A549 (cell line): ENCODE measurements around the gene NADK2. TPM values are rescaled to one million over a fixed set of nuclear protein-coding genes. Genes with fewer than 3 reads are reported as not detected.

Source experiments
- ATAC-seq, 2 experiments: fragments of 200-7000 bp in 1 of 2; fragments of >200 bp in 1 of 2; cut with Nextera tagmentation in 1 of 2; cut with Tn5 transposase in 1 of 2; 3 replicates each; pipeline versions ENCODE4 v1.8.0 to v1.9.1; 2018 to 2020; ENCODE audit warnings: mild to moderate bottlenecking in 1 of 2, moderate library complexity in 1 of 2
- CTCF ChIA-PET: fragments of 300-600 bp; sonication (Branson Sonifier 250); formaldehyde crosslinking; extraction: SDS; loops from one replicate; lab custom pipeline; 2021; ENCODE audit warnings: antibody characterized with exemption, inconsistent platforms; lab: Yijun Ruan, JAX
- POLR2A ChIA-PET: fragments of 350-600 bp; formaldehyde crosslinking; extraction: SDS; loops from one replicate; lab custom pipeline; 2021; ENCODE audit warnings: antibody characterized with exemption, inconsistent platforms; lab: Yijun Ruan, JAX
- DNase-seq, 2 experiments: peaks; one replicate each; pipeline versions ENCODE4 v3.0.0 to v3.0.0-alpha.2; 2011 to 2016; ENCODE audit warnings: low read depth in 1 of 2, low spot score in 1 of 2
- FAIRE-seq: peaks from 2 replicates; lab custom pipeline; 2011; peaks lifted over from hg19 to GRCh38; lab: Jason Lieb, UNC
- H3K27ac ChIP-seq, 2 experiments: fragments of >200 bp; sonication (Bioruptor Twin); formaldehyde crosslinking; 3 replicates each; pipeline ENCODE4 v1.5.1; 2016 to 2017
- H3K4me1 ChIP-seq: fragments of >200 bp; sonication (Bioruptor Twin); formaldehyde crosslinking; 3 replicates; pipeline ENCODE4 v1.6.1; 2016
- H3K4me2 ChIP-seq: fragments of >200 bp; sonication (Bioruptor Twin); formaldehyde crosslinking; 3 replicates; pipeline ENCODE4 v1.6.1; 2016
- H3K4me3 ChIP-seq: fragments of >200 bp; sonication (Bioruptor Twin); formaldehyde crosslinking; 3 replicates; pipeline ENCODE4 v1.5.1; 2016
- H3K9me3 ChIP-seq: fragments of >200 bp; sonication (Bioruptor Twin); formaldehyde crosslinking; 3 replicates; pipeline ENCODE4 v1.6.1; 2016
- CBX8 ChIP-seq: fragments of 200-600 bp; sonication (generic); IDR thresholded peaks from 2 replicates; pipeline ENCODE4 v1.6.1; 2016
- CHD2 ChIP-seq: fragments of 150-350 bp; IDR thresholded peaks from 2 replicates; pipeline ENCODE4 v1.6.1; 2014; ENCODE audit warnings: low read length; ENCODE audit not compliant: partially characterized antibody
- CHD4 ChIP-seq: fragments of 200-600 bp; sonication (generic); IDR thresholded peaks from 2 replicates; pipeline ENCODE4 v1.6.1; 2016; ENCODE audit warnings: antibody characterized with exemption, mild to moderate bottlenecking, borderline replicate concordance
- E2F6 ChIP-seq: IDR thresholded peaks from 2 replicates; pipeline ENCODE4 v1.6.1; 2012; ENCODE audit warnings: low read depth, borderline replicate concordance
- EHF ChIP-seq: fragments of 250-450 bp; sonication (Bioruptor Pico); IDR thresholded peaks from 2 replicates; pipeline ENCODE4 v1.5.0; 2020; ENCODE audit warnings: mild to moderate bottlenecking
- FOXS1 ChIP-seq: fragments of 250-450 bp; sonication (Bioruptor Pico); IDR thresholded peaks from 2 replicates; pipeline ENCODE4 v1.5.0; 2020; ENCODE audit warnings: mild to moderate bottlenecking, moderate library complexity
- HDAC2 ChIP-seq: fragments of 200-600 bp; sonication (generic); IDR thresholded peaks from 2 replicates; pipeline ENCODE4 v1.6.1; 2016
- HOXB13 ChIP-seq: fragments of 250-450 bp; sonication (Bioruptor Pico); IDR thresholded peaks from 2 replicates; pipeline ENCODE4 v1.5.0; 2020; ENCODE audit warnings: low read depth, mild to moderate bottlenecking, moderate library complexity
- KDM5A ChIP-seq: fragments of 200-600 bp; sonication (generic); IDR thresholded peaks from 2 replicates; pipeline ENCODE4 v1.6.1; 2016; ENCODE audit warnings: antibody characterized with exemption, mild to moderate bottlenecking
- MYC ChIP-seq: IDR thresholded peaks from 2 replicates; pipeline ENCODE4 v1.6.1; 2012; ENCODE audit warnings: mild to moderate bottlenecking, inconsistent platforms, low read length, improper control_type of control experiment, borderline replicate concordance
- NR3C1 ChIP-seq: fragments of >200 bp; sonication (Bioruptor Twin); formaldehyde crosslinking; IDR thresholded peaks from 3 replicates; pipeline ENCODE4 v1.6.1; 2017
- PHF8 ChIP-seq: fragments of 200-600 bp; sonication (generic); IDR thresholded peaks from 2 replicates; pipeline ENCODE4 v1.6.1; 2016; ENCODE audit warnings: low read depth, mild to moderate bottlenecking, antibody characterized with exemption, moderate library complexity, borderline replicate concordance
- RCOR1 ChIP-seq: fragments of 150-350 bp; IDR thresholded peaks from 2 replicates; pipeline ENCODE4 v1.6.1; 2014; ENCODE audit warnings: antibody characterized with exemption, low read length, low read depth
- REST ChIP-seq: fragments of 200-600 bp; sonication (generic); IDR thresholded peaks from 2 replicates; pipeline ENCODE4 v1.6.1; 2016; ENCODE audit warnings: antibody characterized with exemption, mild to moderate bottlenecking, moderate library complexity
- RFX5 ChIP-seq: fragments of 450-650 bp; IDR thresholded peaks from 2 replicates; pipeline ENCODE4 v1.7.1; 2014; ENCODE audit warnings: antibody characterized with exemption, mild to moderate bottlenecking, moderate library complexity
- TFCP2L1 ChIP-seq: fragments of 250-450 bp; sonication (Bioruptor Pico); IDR thresholded peaks from 2 replicates; pipeline ENCODE4 v1.5.0; 2021; ENCODE audit warnings: mild to moderate bottlenecking
- ZC3H11A ChIP-seq: fragments of 450-650 bp; IDR thresholded peaks from 2 replicates; pipeline ENCODE4 v1.6.1; 2014; ENCODE audit warnings: antibody characterized with exemption, mild to moderate bottlenecking
- WGBS: methylation state at CpG from one replicate; pipeline ENCODE4 v1.1.6; 2017; ENCODE audit errors: missing lambda C conversion rate; 5-methylcytosine and 5-hydroxymethylcytosine counted together
- polyA plus RNA-seq, 4 experiments: library from polyadenylated mRNA; depleted of rRNA in 3 of 4; stranded (reverse); fragments of >200 nt; fragmentation: RNase III in 1 of 4; extraction: RNeasy Plus Mini Kit Qiagen cat#74134 plus additional on column Dnase treatment in 1 of 4; gene quantifications; 2 replicates in 3 of 4; 3 replicates in 1 of 4; pipeline ENCODE4 v1.2.3, GENCODE V29; 2011 to 2017
- TF ChIP-seq, protein P1 (sequence below): IDR thresholded peaks from 2 replicates; pipeline ENCODE4 v1.6.1; 2012
- TF ChIP-seq, protein P2 (sequence below): fragments of 250-450 bp; sonication (Bioruptor Pico); IDR thresholded peaks from 2 replicates; pipeline ENCODE4 v1.5.0; 2020; ENCODE audit warnings: low read depth, mild to moderate bottlenecking, moderate library complexity

The NADK2 gene
- polyA plus RNA-seq, 2 of the 4 experiments (the other 2 are of a cell fraction): 12.6 to 21.9 TPM

GRCh38 chr5:36261186-36261585, 19.5 kb upstream of the NADK2 start:
- H3K4me2 ChIP-seq: no peak overlapping the region
- no peak for ATAC-seq
- WGBS: 57% methylated on average over 6 of the region's 6 CpGs
- no peaks in the 10 kb centered on the region for H3K4me1 ChIP-seq
- H3K9me3 ChIP-seq: no peaks in the 10 kb centered on the region
- ChIA-PET POLR2A (no interaction called here), CTCF (interaction anchor here (1.5 kb wide), 1 partner anchor 45 kb away, joined by 4 read pairs; no protein-coding TSS in a partner anchor)
- no peak overlapping the region for H3K4me3 ChIP-seq
- no peak overlapping the region for H3K27ac ChIP-seq
- FAIRE-seq: no peak
- TF ChIP-seq NR3C1 (no peak), PHF8 (no peak), CBX8 (0 out of 2 replicates have a peak, but pooled peaks have one; percentile 51)
- DNase-seq: no peak

DNA sequence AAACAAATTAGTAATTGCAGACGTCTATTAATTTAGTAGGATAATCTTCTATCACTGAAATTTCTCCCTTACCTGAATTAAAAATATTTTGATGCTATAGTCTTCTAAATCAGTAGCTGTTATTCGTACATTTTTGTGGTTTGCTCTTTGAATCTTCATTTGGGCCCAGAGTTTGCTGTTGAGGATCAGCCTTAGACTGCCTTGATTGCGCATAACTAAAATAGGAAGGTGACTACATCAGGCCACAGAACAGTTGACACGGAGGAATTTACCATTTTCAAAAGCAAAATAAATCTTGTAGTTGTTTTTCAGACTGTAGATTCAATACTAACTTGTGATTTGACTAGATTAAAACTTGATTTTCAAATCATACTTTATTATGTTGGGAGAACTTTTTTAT, 11.8 kb upstream of the NADK2 start:
- DNase-seq: no peak
- no peak overlapping the region for H3K4me3 ChIP-seq
- no peak for ATAC-seq
- TF ChIP-seq MYC (no peak), KDM5A (no peak), FOXS1 (CRISPR knock-in tag) (no peak), CHD4 (no peak), CHD2 (no peak)
- TF ChIP-seq, all 56 proteins: peak for 0
- CTCF ChIA-PET: no interaction called here
- Histone ChIP-seq H3K4me1 (no peaks in the 10 kb centered on the region), H3K9me3 (no peaks in the 10 kb centered on the region), H3K4me2 (no peak overlapping the region), H3K27ac (no peak overlapping the region)
- FAIRE-seq: no peak
- WGBS: 47% methylated on average over 4 of the region's 4 CpGs
- POLR2A ChIA-PET: no interaction called here

- FAIRE-seq (no peak), DNase-seq (no peak), ATAC-seq (no peak)
- Histone ChIP-seq H3K4me3 (no peak overlapping the region), H3K9me3 (no peaks in the 10 kb centered on the region), H3K4me1 (no peaks in the 10 kb centered on the region), H3K27ac (no peak overlapping the region), H3K4me2 (no peak overlapping the region)
- ChIA-PET CTCF (interaction anchor here (0.6 to 2.6 kb wide), 5 partner anchors 9 to 162 kb away, joined by 3 to 11 read pairs (median 3); no protein-coding TSS in a partner anchor), POLR2A (no interaction called here)
- 37% methylated on average over 3 of the region's 3 CpGs for WGBS
- TF ChIP-seq TFCP2L1 (CRISPR knock-in tag): no peak
- no peak for TF ChIP-seq RCOR1
- TF ChIP-seq E2F6: no peak
Measured at GRCh38 chr5:36252722-36253365, 11.1 kb upstream of the NADK2 start.

- Histone ChIP-seq H3K4me2 (no peak overlapping the region), H3K4me1 (no peaks in the 10 kb centered on the region)
- 59% methylated on average over 3 of the region's 3 CpGs for WGBS
- DNase-seq (no peak), FAIRE-seq (no peak)
- CTCF ChIA-PET: interaction anchor here (1.2 to 2.6 kb wide), 5 partner anchors 9 to 442 kb away, joined by 3 to 11 read pairs (median 4); partner anchors contain the start of gene NADK2
- no peak for TF ChIP-seq HOXB13 (CRISPR knock-in tag)
- no peak for TF ChIP-seq ZC3H11A
- TF ChIP-seq, protein P1, sequence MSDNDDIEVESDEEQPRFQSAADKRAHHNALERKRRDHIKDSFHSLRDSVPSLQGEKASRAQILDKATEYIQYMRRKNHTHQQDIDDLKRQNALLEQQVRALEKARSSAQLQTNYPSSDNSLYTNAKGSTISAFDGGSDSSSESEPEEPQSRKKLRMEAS: no peak
- TF ChIP-seq, protein P2, sequence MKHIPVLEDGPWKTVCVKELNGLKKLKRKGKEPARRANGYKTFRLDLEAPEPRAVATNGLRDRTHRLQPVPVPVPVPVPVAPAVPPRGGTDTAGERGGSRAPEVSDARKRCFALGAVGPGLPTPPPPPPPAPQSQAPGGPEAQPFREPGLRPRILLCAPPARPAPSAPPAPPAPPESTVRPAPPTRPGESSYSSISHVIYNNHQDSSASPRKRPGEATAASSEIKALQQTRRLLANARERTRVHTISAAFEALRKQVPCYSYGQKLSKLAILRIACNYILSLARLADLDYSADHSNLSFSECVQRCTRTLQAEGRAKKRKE: no peak
- TF ChIP-seq HDAC2: no peak
- TF ChIP-seq REST: no peak
- no peak for TF ChIP-seq EHF
- no peak for TF ChIP-seq CHD4
- no peak for TF ChIP-seq RFX5
- TF ChIP-seq NR3C1: no peak
- no peak for TF ChIP-seq CHD2
- TF ChIP-seq, all 56 proteins: peak for 0
- ATAC-seq: no peak
- POLR2A ChIA-PET: interaction anchor here (1.4 kb wide), 1 partner anchor 9 kb away, joined by 5 read pairs; the partner anchor contains the start of gene NADK2
- Histone ChIP-seq H3K27ac (no peak overlapping the region), H3K9me3 (no peaks in the 10 kb centered on the region), H3K4me3 (no peak overlapping the region)
Measured at GRCh38 chr5:36251218-36251617, 9.5 kb upstream of the NADK2 start.
